GM23338 (cell line): ENCODE measurements around the gene USP24. TPM values are rescaled to one million over a fixed set of nuclear protein-coding genes. Genes with fewer than 3 reads are reported as not detected.

Experiments
- EZH2 ChIP-seq: fragments of 200-600 bp; sonication (generic); IDR thresholded peaks from one replicate; pipeline ENCODE4 v1.8.0; 2017; ENCODE audit warnings: antibody characterized with exemption, mild to moderate bottlenecking, low read depth; ENCODE audit not compliant: unreplicated experiment
- EZH2phosphoT487 ChIP-seq: fragments of 200-600 bp; sonication (generic); IDR thresholded peaks from one replicate; pipeline ENCODE4 v1.8.1; 2018; ENCODE audit warnings: antibody characterized with exemption; ENCODE audit not compliant: unreplicated experiment
- NANOG ChIP-seq: IDR thresholded peaks from 2 replicates; pipeline ENCODE4 v1.6.1; 2016; ENCODE audit warnings: antibody characterized with exemption, borderline replicate concordance
- POLR2AphosphoS5 ChIP-seq: IDR thresholded peaks from 2 replicates; pipeline ENCODE4 v1.6.1; 2016; ENCODE audit warnings: antibody characterized with exemption, low read depth
- ZNF114 ChIP-seq: fragments of 250-450 bp; sonication (Bioruptor Pico); IDR thresholded peaks from 2 replicates; pipeline ENCODE4 v1.5.0; 2020; ENCODE audit warnings: mild to moderate bottlenecking, moderate library complexity
- ZNF331 ChIP-seq: fragments of 250-450 bp; sonication (Bioruptor Pico); IDR thresholded peaks from 2 replicates; pipeline ENCODE4 v1.5.0; 2020; ENCODE audit warnings: low read depth, mild to moderate bottlenecking, moderate library complexity
- polyA plus RNA-seq: library from polyadenylated mRNA; unstranded; fragments of >200 nt; fragmentation: Nextera tagmentation; extraction: Ambion mirVana; gene quantifications from 2 replicates; pipeline ENCODE4 v1.2.1, GENCODE V29; 2016
- total RNA-seq: library from RNA; depleted of rRNA; stranded (reverse); fragments of >200 nt; shearing (Covaris generic); gene quantifications from 2 replicates; pipeline ENCODE4 v1.2.3, GENCODE V29; 2014
- TF ChIP-seq, protein P1 (sequence below): fragments of 250-450 bp; sonication (Bioruptor Pico); IDR thresholded peaks from 2 replicates; pipeline ENCODE4 v1.5.0; 2020; ENCODE audit warnings: mild to moderate bottlenecking, moderate library complexity
- TF ChIP-seq, protein P2 (sequence below), 2 experiments: fragments of 200-600 bp in 1 of 2; sonication (generic) in 1 of 2; conservative IDR thresholded peaks; 2 replicates each; pipeline versions ENCODE4 v1.5.1 to v1.6.1; 2016 to 2017; ENCODE audit warnings: antibody characterized with exemption in 2 of 2, low read depth in 2 of 2, mild to moderate bottlenecking in 2 of 2, moderate library complexity in 1 of 2

USP24 gene
- total and polyA plus RNA-seq, 2 experiments from 2014 or later, result 12.1 to 32.6 TPM

DNA sequence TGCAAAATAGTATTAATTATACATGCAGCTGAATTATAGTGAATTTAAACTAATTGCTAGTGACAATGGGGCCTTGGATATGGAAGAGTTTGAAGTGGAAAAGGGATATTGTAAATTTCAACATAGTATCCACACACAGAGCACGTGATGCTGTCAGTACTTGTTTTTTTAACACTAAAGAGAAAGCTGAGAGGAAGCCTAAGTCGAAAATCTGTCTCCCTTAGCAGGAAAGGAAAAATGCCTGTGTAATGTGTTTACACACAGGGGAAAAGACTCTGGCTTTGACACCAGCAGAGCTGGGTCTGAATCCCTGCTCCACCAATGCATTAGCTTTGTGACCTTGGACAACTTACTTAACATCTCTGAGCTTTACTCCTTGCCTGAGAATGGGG lies 133.3 kb downstream of the USP24 start (continued):
- TF ChIP-seq, protein P1, sequence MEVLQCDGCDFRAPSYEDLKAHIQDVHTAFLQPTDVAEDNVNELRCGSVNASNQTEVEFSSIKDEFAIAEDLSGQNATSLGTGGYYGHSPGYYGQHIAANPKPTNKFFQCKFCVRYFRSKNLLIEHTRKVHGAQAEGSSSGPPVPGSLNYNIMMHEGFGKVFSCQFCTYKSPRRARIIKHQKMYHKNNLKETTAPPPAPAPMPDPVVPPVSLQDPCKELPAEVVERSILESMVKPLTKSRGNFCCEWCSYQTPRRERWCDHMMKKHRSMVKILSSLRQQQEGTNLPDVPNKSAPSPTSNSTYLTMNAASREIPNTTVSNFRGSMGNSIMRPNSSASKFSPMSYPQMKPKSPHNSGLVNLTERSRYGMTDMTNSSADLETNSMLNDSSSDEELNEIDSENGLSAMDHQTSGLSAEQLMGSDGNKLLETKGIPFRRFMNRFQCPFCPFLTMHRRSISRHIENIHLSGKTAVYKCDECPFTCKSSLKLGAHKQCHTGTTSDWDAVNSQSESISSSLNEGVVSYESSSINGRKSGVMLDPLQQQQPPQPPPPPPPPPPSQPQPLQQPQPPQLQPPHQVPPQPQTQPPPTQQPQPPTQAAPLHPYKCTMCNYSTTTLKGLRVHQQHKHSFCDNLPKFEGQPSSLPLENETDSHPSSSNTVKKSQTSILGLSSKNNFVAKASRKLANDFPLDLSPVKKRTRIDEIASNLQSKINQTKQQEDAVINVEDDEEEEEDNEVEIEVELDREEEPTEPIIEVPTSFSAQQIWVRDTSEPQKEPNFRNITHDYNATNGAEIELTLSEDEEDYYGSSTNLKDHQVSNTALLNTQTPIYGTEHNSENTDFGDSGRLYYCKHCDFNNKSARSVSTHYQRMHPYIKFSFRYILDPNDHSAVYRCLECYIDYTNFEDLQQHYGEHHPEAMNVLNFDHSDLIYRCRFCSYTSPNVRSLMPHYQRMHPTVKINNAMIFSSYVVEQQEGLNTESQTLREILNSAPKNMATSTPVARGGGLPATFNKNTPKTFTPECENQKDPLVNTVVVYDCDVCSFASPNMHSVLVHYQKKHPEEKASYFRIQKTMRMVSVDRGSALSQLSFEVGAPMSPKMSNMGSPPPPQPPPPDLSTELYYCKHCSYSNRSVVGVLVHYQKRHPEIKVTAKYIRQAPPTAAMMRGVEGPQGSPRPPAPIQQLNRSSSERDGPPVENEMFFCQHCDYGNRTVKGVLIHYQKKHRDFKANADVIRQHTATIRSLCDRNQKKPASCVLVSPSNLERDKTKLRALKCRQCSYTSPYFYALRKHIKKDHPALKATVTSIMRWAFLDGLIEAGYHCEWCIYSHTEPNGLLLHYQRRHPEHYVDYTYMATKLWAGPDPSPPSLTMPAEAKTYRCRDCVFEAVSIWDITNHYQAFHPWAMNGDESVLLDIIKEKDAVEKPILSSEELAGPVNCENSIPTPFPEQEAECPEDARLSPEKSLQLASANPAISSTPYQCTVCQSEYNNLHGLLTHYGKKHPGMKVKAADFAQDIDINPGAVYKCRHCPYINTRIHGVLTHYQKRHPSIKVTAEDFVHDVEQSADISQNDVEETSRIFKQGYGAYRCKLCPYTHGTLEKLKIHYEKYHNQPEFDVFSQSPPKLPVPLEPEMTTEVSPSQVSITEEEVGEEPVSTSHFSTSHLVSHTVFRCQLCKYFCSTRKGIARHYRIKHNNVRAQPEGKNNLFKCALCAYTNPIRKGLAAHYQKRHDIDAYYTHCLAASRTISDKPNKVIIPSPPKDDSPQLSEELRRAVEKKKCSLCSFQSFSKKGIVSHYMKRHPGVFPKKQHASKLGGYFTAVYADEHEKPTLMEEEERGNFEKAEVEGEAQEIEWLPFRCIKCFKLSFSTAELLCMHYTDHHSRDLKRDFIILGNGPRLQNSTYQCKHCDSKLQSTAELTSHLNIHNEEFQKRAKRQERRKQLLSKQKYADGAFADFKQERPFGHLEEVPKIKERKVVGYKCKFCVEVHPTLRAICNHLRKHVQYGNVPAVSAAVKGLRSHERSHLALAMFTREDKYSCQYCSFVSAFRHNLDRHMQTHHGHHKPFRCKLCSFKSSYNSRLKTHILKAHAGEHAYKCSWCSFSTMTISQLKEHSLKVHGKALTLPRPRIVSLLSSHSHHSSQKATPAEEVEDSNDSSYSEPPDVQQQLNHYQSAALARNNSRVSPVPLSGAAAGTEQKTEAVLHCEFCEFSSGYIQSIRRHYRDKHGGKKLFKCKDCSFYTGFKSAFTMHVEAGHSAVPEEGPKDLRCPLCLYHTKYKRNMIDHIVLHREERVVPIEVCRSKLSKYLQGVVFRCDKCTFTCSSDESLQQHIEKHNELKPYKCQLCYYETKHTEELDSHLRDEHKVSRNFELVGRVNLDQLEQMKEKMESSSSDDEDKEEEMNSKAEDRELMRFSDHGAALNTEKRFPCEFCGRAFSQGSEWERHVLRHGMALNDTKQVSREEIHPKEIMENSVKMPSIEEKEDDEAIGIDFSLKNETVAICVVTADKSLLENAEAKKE (CRISPR knock-in tag), result no peak
- no peak for TF ChIP-seq ZNF114 (CRISPR knock-in tag)
- TF ChIP-seq EZH2, result no peak
- no peak for TF ChIP-seq EZH2phosphoT487
- no peak for TF ChIP-seq NANOG
- TF ChIP-seq, protein P2, sequence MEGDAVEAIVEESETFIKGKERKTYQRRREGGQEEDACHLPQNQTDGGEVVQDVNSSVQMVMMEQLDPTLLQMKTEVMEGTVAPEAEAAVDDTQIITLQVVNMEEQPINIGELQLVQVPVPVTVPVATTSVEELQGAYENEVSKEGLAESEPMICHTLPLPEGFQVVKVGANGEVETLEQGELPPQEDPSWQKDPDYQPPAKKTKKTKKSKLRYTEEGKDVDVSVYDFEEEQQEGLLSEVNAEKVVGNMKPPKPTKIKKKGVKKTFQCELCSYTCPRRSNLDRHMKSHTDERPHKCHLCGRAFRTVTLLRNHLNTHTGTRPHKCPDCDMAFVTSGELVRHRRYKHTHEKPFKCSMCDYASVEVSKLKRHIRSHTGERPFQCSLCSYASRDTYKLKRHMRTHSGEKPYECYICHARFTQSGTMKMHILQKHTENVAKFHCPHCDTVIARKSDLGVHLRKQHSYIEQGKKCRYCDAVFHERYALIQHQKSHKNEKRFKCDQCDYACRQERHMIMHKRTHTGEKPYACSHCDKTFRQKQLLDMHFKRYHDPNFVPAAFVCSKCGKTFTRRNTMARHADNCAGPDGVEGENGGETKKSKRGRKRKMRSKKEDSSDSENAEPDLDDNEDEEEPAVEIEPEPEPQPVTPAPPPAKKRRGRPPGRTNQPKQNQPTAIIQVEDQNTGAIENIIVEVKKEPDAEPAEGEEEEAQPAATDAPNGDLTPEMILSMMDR (conservative IDR thresholded peaks at IDR 0.05; ENCODE audit: low read depth in 2 of 2), result no peak
- no peak for TF ChIP-seq ZNF331 (CRISPR knock-in tag)
- TF ChIP-seq POLR2AphosphoS5, result no peak
